ENCODE results near the gene KIAA0232. TPM values are rescaled to one million over a fixed set of nuclear protein-coding genes. Genes with fewer than 3 reads are reported as not detected.
"Not testable (repeated sequence)": the region's sequence is repeated elsewhere in the genome, so short reads cannot be mapped to it uniquely, and the experiment has no call there.

Gene KIAA0232
- total RNA-seq, 1 donor from 2014 or later, result 20.9 TPM

GRCh38 chr4:6905516-6906445, 123.3 kb downstream of the KIAA0232 start:
- no peak for ATAC-seq

GRCh38 chr4:6906486-6906885, 124.0 kb downstream of the KIAA0232 start:
- not testable (repeated sequence) for ATAC-seq

GRCh38 chr4:6907658-6908191, 125.2 kb downstream of the KIAA0232 start:
- ATAC-seq, result no peak

GRCh38 chr4:6908432-6909112, 126.0 kb downstream of the KIAA0232 start:
- no peak for ATAC-seq

- ATAC-seq, result peak; percentile 92
Measured at GRCh38 chr4:6909113-6909969, 126.8 kb downstream of the KIAA0232 start, which contains the start of gene TBC1D14. Gene TBC1D14, plus strand, starts transcription at chr4:6909826. Its CDS starts 13,564 bp downstream, at chr4:6923390.

- peak; percentile 28 for ATAC-seq
Measured at GRCh38 chr4:6909970-6910339, 127.4 kb downstream of the KIAA0232 start.

GRCh38 chr4:6910340-6910959, 127.9 kb downstream of the KIAA0232 start:
- ATAC-seq, result no peak

GRCh38 chr4:6910960-6911874, 128.7 kb downstream of the KIAA0232 start:
- ATAC-seq, result no peak

GRCh38 chr4:6911917-6912316, 129.4 kb downstream of the KIAA0232 start:
- not testable (repeated sequence) for ATAC-seq

GRCh38 chr4:6912441-6912840, 129.9 kb downstream of the KIAA0232 start:
- no peak for ATAC-seq

GRCh38 chr4:6913350-6913905, 130.9 kb downstream of the KIAA0232 start:
- ATAC-seq, result no peak

GRCh38 chr4:6914448-6914847, 131.9 kb downstream of the KIAA0232 start:
- no peak for ATAC-seq

GRCh38 chr4:6915041-6916005, 132.8 kb downstream of the KIAA0232 start:
- no peak for ATAC-seq

GRCh38 chr4:6916069-6916586, 133.6 kb downstream of the KIAA0232 start:
- ATAC-seq, result no peak

- peak; percentile 84 for ATAC-seq
Measured at GRCh38 chr4:6916587-6917460, 134.3 kb downstream of the KIAA0232 start.

GRCh38 chr4:6917461-6918271, 135.1 kb downstream of the KIAA0232 start:
- peak; percentile 76 for ATAC-seq

- peak; percentile 40 for ATAC-seq
Measured at GRCh38 chr4:6918338-6918737, 135.8 kb downstream of the KIAA0232 start.
